Measurements from ENCODE around the gene ZBTB2.

The ZBTB2 gene, protein sequence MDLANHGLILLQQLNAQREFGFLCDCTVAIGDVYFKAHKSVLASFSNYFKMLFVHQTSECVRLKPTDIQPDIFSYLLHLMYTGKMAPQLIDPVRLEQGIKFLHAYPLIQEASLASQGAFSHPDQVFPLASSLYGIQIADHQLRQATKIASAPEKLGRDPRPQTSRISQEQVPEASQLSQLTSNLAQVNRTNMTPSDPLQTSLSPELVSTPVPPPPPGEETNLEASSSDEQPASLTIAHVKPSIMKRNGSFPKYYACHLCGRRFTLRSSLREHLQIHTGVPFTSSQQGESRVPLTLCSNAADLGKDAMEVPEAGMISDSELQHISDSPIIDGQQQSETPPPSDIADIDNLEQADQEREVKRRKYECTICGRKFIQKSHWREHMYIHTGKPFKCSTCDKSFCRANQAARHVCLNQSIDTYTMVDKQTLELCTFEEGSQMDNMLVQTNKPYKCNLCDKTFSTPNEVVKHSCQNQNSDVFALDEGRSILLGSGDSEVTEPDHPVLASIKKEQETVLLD

DNA sequence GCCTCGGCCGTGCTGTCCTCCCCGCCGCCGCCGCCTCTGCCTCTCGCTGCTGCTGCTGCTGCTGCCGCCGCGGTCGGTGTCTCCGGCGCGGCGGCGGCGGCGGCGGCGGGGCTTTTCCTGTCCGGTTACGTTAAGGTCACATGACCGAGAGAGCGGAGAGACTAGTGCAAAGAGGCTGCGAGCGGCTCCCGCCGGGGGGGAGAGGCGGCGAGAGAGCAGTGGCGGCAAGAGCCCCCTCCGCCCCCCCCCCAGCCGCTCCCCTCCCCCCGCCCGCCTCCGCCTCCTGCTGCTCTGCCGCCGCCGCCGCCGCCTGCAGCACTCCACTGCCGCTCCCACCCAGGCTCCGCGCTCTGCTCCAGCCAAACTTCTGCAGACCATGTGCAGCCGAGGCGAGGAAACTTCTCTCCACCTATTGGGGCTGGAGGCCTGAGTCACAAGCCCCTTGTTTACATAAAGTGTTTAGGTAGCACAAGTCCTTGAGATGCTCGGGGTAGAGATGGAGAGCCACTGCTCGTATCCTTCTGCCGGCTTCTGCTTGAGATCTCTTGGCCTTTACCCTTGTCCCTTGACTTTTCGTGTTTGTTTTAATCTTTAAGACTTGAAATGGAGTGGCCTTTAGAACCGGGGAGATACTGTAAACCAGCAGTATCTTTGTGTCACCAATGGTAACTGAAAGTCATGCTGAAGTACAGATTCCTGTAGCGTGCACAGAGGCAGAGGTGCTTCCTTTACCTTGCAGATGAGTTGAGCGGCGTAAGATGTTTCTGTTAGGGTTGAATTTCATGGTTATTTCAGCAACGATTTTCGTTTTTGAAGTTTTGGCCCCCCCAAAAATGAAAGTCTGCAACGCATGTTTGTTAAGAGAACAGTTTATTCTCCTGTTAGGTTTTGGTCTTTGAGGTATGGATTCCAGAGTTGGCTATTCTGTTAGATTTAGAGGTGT, at the start of gene ZBTB2:
Gene ZBTB2, minus strand, starts transcription at position 89 of the 943 bp plus-strand sequence. CDS start 17,922 bp downstream, outside the sequence.
- DNase-seq (ENCODE audit: low read depth) = peak; percentile 63

DNA sequence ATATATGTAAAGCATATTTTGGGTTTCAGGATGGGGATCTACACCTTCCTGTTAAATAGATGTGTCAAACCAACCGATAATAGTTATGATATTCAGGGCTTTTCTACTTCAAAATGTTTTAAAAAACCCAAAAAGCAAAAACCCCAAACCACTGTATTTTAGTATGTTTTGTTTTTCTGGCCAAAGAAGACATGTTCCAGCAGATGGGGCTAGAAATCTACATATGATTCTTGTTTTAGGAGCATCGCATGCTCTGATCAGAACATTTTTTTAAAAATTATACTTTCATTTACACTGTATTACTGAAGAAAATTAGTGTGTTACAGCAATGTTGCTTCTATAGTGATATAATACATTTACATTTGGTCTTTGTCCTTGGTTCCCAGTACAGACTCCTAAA, 49.6 kb upstream of the ZBTB2 start:
- DNase-seq (ENCODE audit: low read depth) = no peak

DNA sequence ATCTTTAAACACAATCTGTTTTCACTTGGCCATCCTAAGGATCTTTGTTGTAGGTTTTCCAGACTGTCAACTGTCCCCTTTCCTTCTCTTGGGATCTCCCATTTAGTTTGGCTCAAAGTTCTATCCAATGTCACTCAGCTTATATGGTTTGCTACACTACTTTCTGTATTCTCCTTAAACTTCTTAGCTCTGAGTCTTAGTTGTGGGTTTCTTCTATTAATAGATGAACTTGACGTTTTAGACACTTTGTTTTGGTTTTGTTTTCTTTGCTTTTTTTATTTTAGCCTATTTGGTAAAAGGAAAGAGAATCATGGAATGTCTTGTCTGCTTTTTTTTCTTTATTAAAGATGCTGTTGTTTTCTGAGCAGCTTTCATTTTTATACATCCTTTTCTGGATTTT, 49.1 kb upstream of the ZBTB2 start:
- no peak for DNase-seq (ENCODE audit: low read depth)

DNA sequence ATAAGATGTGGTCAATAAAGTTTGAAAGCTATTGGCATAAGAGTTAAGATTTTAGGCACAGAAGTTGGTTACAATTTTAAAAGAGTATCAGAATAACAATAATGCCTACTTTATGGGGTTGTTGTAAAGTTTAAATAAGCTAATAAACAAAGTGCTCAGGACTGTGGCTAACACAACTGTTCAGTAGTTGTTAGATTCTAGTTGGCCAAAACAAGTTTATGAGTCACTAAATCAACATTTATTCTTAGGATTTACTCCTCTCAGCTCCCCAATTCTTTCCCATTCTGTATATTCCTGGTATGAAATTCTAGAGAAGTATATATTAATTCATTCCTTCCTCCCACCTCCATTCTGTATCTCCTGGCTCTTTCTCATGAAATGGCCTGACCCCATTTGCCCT, 46.0 kb upstream of the ZBTB2 start:
- DNase-seq (ENCODE audit: low read depth) = no peak

DNA sequence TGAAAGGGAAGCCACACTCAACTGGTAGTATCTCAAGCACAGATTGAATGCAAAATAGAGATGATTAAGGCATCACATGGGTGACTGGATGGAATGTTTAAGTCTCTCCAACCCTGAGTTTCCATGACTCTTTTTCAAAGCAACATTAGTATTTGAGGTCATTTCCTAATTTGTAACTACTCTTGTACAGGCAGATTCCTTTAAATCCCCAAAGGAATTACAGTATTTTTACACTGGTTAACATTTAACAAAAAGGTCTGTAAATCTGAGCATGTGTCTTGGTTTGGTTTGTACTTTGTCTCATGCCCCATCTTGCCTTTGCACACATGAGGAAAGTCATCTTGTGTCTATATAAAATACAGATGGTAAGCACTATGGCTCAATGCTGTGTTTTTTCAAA, 45.4 kb upstream of the ZBTB2 start:
- DNase-seq (ENCODE audit: low read depth) = peak; percentile 59

DNA sequence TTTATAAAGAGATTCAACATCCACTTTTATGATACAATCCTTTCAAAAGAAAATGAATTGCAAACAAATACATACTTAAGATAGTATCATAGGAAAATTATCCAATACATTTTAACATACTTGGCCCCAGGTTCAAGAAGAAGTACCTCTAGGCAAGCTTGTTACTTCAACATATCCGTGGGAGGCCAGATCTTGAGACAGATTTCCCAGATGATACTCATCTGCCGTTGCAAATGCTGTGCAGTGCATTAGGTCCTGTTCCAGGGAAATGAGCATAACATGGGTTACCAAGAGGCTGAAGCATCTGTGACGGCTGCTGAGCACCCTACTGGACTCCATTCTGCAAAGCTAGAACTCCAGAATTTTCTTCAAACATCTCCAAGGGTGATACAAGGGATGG, 44.9 kb upstream of the ZBTB2 start:
- DNase-seq (ENCODE audit: low read depth) = no peak

DNA sequence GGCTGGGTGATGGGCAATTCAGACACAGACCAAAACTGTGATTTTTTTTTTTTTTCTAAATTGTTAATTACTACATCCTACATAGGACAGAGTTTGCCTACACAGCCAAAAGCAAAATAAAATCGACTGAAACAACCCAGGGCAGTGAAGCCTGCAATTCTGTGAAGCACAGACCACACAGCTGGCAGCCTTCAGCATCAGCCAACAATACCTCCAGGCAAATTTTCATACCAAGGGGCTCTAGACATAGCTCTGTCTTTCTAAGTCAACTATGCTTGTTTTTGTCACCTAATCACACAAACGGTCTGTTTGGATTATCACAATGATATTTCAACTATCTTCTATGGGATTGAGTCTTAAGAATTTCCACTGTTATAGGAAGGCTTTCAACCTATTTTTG, 43.0 kb upstream of the ZBTB2 start:
- DNase-seq (ENCODE audit: low read depth) = no peak

DNA sequence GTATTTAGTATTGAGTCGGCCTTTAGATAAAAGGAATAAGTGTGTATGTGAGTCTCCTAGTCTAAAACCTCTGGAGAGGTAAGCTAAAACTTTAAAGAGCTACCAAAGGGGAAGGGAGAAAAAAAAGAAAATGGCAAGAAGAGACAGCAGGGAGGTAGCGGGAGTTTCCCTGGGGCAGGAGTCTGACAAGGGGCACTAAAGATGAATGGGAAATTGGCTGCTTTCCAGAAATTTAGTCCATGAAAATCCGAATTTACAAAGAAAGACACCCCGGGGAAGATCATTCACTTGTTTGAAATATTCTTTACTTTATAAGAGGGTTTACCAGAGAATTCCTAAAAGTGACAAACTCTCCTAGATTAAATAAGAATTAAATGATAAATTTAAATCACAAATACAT, 41.3 kb upstream of the ZBTB2 start:
- no peak for DNase-seq (ENCODE audit: low read depth)

DNA sequence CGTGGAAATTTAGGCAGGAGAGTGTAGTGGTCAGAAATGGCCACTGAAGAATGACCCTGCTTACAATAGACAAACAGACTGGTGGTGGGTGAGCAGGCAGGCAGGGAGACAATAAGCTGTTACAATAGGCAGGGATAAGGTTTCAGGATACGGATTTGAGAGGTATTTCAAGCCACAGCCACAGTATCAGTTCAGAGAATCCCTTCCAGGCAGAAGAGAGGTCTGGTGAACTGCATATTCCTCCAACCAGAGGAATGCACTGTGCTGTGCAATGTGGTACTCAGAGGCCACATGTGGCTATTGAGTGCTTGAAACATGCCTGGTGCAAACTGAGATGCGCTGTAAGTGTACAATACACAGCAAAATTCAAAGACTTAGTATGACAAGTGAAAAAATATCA, 40.0 kb upstream of the ZBTB2 start:
- no peak for DNase-seq (ENCODE audit: low read depth)

DNA sequence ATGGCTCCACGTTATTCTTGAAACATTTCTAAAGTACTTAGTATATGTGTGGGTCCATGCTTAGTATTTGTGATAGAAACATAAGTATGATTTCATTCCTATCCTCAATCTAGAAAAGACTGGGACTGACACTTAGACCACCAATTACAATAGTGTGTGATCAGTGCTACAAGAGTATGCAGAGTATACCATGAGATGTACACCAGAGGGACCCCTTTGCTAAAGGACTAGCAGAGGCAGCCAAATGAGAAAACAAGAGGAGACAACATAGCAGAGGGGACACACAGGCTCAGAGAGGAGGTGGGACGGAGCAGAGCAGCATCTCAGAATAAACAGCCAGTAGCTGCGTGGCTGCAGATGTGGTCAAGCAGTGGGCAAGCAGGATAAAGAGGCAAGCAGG, 39.5 kb upstream of the ZBTB2 start:
- DNase-seq (ENCODE audit: low read depth) = no peak

DNA sequence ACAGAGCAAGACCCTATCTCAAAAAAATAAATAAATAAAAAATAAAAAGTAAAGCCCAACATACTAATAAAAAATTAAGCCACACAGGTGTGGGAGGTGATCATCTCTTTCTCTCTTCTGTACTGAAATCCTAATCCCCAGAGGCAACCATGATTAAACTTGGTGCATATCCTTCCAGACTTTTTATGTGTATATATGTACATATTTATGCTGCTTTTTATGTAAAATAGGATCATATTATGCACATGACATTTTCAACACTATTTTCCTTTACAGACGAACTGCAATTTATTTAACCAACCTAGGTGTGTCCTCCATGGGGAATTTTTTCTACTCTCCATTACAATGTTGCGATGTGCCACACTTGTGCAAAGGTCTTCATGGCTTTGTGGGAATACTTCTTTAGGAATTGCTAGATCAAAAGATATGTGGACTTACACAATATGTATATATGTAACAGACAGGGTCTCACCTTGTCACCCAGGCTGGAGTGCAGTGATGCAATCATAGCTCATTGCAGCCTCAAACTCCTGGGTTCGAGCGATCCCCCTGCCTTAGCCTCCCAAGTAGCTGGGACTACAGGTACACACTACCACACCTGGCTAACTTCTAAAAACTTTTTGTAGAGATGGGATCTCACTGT, 36.9 kb upstream of the ZBTB2 start:
- no peak for DNase-seq (ENCODE audit: low read depth)

DNA sequence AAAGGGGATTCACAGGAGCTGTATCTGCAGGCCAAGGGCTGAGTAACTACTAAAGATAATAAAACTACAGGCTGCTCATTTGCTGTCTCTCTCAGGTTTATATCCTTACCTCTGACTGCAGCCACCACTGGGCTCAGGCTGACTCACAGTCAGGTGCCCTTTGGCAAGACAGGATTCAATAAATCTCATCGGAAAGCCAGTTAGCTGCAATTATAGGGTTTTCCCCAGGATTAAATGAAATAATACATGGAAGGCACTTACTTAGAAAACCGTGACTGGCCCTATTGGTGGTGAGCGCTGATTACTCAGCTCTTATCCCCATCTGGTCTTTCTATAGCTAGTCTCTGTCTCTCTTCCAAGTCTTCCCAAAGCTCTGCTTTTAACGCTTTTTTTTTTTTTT, 34.2 kb upstream of the ZBTB2 start:
- no peak for DNase-seq (ENCODE audit: low read depth)

DNA sequence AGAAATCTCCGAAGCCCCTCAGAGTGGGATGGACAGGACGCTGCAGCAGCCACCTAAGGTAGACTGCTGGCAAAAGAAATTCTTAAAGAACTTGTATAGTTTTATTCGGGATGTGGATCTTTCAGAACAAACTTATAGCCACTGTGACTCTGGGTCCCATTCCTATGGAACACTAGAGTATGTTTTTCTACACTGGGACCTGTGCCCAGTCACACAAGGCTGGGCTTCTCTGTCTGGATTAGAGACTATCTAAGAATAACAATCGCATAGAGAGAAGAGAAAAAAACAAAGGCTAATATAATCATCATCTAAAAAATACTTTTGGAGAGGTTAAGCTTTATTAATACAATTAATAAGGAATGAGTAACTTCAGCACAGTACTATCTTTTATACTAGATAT, 31.6 kb upstream of the ZBTB2 start:
- DNase-seq (ENCODE audit: low read depth) = no peak

DNA sequence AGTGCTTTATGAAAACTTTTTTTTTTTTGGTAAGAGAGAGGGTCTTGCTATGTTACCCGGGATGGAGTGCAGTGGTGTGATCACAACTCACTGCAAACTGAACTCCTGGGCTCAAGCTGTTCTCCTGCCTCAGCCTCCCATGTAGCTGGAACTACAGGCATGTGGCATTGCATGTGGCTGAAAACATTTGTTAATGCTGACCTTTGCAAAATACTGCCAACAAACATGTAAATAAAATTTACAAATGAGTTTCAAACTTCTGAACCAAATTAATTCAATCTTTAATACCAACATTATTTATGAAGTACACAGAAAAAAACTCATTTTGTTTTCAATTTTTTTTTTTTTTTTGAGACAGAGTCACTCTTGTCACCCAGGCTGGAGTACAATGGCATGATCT, 26.1 kb upstream of the ZBTB2 start:
- DNase-seq (ENCODE audit: low read depth) = no peak

DNA sequence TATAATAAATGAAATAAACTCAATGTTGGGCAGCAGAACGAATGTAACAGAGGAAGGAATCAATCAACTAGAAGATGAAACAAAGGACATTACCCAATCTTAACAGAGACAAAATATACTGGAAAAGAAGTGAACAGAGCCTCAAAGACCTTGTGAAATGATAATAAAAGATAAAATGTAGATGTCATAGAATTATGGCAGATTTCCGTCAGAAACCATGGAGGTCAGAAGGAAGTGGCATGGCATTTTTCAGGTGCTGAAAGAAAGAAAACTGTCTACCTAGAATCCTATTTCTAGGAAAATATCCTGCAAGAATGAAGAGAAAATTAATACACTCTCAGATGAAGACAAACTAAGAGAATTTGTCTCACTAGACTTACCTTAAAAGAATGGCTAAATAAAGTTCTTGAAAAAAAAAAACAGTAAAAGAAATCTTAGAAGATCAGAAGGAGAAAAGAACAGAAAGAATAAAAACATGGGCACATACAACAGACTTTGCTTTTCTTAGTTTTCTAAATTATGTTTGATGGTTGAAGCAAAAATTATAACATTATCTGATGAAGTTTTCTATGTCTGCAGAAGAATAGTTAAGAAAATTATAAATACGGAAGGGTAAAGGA, 23.4 kb upstream of the ZBTB2 start:
- no peak for DNase-seq (ENCODE audit: low read depth)

DNA sequence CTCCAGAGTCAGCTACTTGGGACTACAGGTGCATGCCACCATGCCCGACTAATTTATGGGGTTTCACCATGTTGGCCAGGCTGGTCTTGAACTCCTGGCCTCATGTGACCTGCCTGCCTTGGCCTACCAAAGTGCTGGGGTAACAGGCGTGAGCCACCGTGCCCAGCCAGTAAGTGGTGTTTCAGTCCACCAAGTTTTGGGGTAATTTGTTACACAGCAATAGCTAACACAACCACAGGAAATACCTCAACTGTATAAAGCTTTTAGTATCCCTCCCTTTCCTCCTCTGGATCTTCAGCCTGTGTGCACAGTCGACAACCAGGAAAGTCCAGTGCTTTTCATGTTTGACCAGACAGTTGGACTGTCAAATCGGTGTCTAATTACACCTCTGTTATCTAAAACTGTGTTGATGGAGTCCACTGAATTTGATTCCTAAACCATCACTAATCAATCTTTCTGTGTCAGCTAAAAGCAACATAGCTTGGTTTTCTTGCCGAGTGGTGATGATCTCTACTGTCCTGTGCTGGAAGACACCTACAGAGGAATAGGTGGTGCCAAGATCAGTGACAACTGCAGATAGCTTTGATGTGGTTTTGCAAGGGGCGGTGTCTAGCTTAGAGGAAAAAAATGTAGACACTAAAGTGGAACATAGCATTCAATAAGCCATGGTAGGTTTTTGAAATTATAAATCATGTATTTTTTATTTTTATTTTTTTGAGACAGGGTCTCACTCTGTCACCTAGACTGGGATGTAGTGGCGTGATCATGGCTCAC, 22.2 kb upstream of the ZBTB2 start:
- no peak for DNase-seq (ENCODE audit: low read depth)

DNA sequence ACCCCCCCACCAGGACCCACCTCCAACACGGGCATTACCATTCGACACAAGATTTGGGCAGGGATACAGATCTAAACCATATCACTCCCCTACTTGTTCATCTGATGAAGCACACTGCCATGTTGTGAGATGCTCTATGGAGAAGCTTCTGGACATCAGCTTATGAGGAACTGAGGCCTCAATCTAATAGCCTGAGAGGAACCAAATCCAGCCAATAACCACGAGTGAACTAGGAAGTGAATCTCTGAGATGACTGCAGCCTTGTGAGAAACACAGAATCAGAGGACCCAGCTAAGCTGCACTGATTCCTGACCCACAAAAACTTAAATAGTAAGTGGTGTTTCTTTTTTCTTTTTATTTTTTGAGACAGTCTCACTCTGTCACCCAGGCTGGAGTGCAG, 21.6 kb upstream of the ZBTB2 start:
- DNase-seq (ENCODE audit: low read depth) = no peak

DNA sequence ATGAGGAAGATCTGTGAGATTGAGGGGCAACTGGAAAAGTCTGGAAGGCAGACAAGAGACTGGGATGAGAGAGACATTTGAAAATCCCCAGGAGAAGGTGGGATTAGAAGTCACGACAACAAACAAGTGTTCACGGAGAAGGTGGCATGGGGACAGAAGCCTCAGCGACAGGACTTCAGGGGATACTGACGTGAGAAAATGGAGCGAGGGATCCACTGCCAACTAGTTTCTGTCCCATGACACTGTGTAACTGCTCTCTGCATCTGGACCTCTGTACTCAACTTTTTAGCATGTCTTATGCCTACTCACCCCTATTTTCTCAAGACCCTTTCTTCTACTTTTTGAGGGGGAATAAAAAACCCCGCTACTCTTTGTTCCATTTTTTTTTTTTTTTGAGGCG, 18.3 kb upstream of the ZBTB2 start:
- no peak for DNase-seq (ENCODE audit: low read depth)

DNA sequence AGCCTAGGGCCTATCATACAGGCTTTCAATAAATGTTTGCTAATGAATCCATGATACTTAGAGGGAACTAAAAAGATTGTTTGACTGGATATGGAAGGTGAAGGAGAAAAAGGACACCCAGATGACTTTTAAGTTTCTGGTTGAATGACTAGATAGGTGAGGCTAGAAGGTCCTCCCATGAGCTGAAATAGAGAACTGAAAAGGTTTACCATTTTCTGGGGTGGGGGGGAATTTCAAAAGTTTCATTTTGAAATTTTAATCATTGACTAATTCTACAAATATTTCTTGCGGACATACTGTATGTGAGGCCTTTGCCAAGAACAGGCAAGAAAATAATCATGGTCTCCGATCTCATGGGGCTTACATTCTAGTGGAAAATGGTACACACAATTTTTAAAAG, 17.9 kb upstream of the ZBTB2 start:
- DNase-seq (ENCODE audit: low read depth) = no peak

DNA sequence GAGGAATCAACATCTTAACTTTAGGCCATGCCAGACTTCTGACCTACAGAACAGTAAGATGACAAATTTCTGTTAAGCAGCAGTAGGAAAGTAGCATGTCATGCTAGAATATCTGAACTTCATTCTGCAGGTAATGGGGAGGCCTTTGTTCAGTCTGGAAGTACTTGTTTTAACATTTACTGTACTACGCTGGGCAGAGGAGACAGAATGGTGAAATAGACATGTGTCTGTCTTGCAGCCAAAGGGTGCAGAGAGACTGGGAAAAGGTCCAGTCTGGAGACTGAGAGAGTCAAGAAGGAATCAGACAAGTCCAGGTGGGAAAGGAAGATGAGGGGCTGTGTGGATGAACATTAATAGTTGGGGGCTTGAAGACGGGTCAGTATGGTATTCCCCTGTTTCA, 17.5 kb upstream of the ZBTB2 start:
- no peak for DNase-seq (ENCODE audit: low read depth)

DNA sequence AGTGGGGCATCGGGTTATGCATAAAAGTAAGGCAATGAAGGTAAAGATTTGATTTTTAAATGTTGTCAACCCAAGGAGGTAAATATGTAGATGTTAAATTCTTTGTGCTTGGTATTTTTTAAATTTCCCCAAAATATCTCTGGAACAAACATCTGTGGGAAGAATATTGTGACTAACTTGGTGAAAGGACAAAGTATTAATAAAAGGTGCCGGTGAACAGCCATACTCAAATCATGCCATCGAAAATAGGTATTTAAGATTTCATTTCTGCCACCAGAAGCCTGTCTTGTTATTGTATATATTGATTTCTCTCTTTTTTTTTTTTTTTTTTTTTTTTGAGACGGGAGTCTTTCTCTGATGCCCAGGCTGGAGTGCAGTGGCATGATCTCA, 12.6 kb upstream of the ZBTB2 start:
- DNase-seq (ENCODE audit: low read depth) = no peak
